ENCODE results near the gene PITPNC1.

The PITPNC1 gene

GRCh38 chr17:67659028-67659427, 281.9 kb downstream of the PITPNC1 start:
- DNase-seq, result no peak

- DNase-seq, result no peak
Measured at GRCh38 chr17:67662712-67663111, 285.6 kb downstream of the PITPNC1 start.

GRCh38 chr17:67663457-67663856, 286.4 kb downstream of the PITPNC1 start:
- DNase-seq, result no peak

- no peak for DNase-seq
Measured at GRCh38 chr17:67666028-67666427, 288.9 kb downstream of the PITPNC1 start.

- DNase-seq, result no peak
Measured at GRCh38 chr17:67666710-67667109, 289.6 kb downstream of the PITPNC1 start.

GRCh38 chr17:67671493-67671892, 294.4 kb downstream of the PITPNC1 start:
- no peak for DNase-seq

- DNase-seq, result no peak
Measured at GRCh38 chr17:67672592-67673335, 295.7 kb downstream of the PITPNC1 start.

- DNase-seq, result no peak
Measured at GRCh38 chr17:67675481-67675880, 298.4 kb downstream of the PITPNC1 start.

GRCh38 chr17:67676305-67676704, 299.2 kb downstream of the PITPNC1 start:
- DNase-seq, result no peak

GRCh38 chr17:67678414-67678813, 301.3 kb downstream of the PITPNC1 start:
- DNase-seq, result no peak

GRCh38 chr17:67679225-67679624, 302.1 kb downstream of the PITPNC1 start:
- no peak for DNase-seq

GRCh38 chr17:67679721-67680120, 302.6 kb downstream of the PITPNC1 start:
- no peak for DNase-seq

- no peak for DNase-seq
Measured at GRCh38 chr17:67680445-67681224, 303.6 kb downstream of the PITPNC1 start.

- no peak for DNase-seq
Measured at GRCh38 chr17:67682196-67682595, 305.1 kb downstream of the PITPNC1 start.

GRCh38 chr17:67685351-67685750, 308.3 kb downstream of the PITPNC1 start:
- no peak for DNase-seq

- no peak for DNase-seq
Measured at GRCh38 chr17:67686241-67686640, 309.2 kb downstream of the PITPNC1 start.

GRCh38 chr17:67687511-67687910, 310.4 kb downstream of the PITPNC1 start:
- DNase-seq, result no peak

- peak; percentile 8 for DNase-seq
Measured at GRCh38 chr17:67689534-67690177, 312.6 kb downstream of the PITPNC1 start.

- DNase-seq, result no peak
Measured at GRCh38 chr17:67693811-67694210, 316.7 kb downstream of the PITPNC1 start.

GRCh38 chr17:67696347-67696746, 319.3 kb downstream of the PITPNC1 start:
- no peak for DNase-seq

- no peak for DNase-seq
Measured at GRCh38 chr17:67696853-67697498, 319.9 kb downstream of the PITPNC1 start.

- DNase-seq, result no peak
Measured at GRCh38 chr17:67700037-67700724, 323.1 kb downstream of the PITPNC1 start.

GRCh38 chr17:67700725-67701119, 323.6 kb downstream of the PITPNC1 start:
- DNase-seq, result no peak
